ENCODE measurements around the gene TTBK2. TPM values are rescaled to one million over a fixed set of nuclear protein-coding genes. Genes with fewer than 3 reads are reported as not detected.
A peak's percentile ranks its signal among the peaks of the same experiment; 100 is the strongest.

TTBK2 gene
- polyA plus RNA-seq, 1 of the 3 experiments (the other 2 are of a cell fraction) = 4.5 TPM

GRCh38 chr15:42911058-42911592 is 9.5 kb downstream of the TTBK2 start:
- no peak overlapping the region for H3K4me3 ChIP-seq (ENCODE audit: low read depth in 2 of 2, low read length in 1 of 2)
- no peak for TF ChIP-seq FOXM1 (IDR thresholded peaks at IDR 0.05; ENCODE audit: low read depth)
- TF ChIP-seq, protein P1, sequence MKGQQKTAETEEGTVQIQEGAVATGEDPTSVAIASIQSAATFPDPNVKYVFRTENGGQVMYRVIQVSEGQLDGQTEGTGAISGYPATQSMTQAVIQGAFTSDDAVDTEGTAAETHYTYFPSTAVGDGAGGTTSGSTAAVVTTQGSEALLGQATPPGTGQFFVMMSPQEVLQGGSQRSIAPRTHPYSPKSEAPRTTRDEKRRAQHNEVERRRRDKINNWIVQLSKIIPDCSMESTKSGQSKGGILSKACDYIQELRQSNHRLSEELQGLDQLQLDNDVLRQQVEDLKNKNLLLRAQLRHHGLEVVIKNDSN (IDR thresholded peaks at IDR 0.05; ENCODE audit: borderline replicate concordance, low read depth) = 0 out of 2 replicates have a peak, but pooled peaks have one; percentile 8
- H3K9ac ChIP-seq = no peak overlapping the region
- no peaks in the 10 kb centered on the region for H3K4me1 ChIP-seq (ENCODE audit: control insufficient read depth in 1 of 2, insufficient read depth in 2 of 2, low read depth in 1 of 2, low read length in 1 of 2)
- no peaks in the 10 kb centered on the region for H3K9me2 ChIP-seq
- ChIA-PET CTCF (no interaction called here), POLR2A (no interaction called here)
- no peak for DNase-seq
- H3K9me3 ChIP-seq = no peaks in the 10 kb centered on the region
- H3K79me2 ChIP-seq (ENCODE audit: insufficient read depth) = peaks cover 78% of the 10 kb centered on the region
- H3F3A ChIP-seq (replicated peaks; ENCODE audit: insufficient read depth) = peaks cover 7% of the 10 kb centered on the region
- no peak overlapping the region for H2AFZ ChIP-seq (ENCODE audit: low read depth)
- no peak overlapping the region for H3K4me2 ChIP-seq
- no peak overlapping the region for H3K27ac ChIP-seq (ENCODE audit: low read depth in 2 of 2, low read length in 1 of 2)
- 83% methylated on average over 5 of the region's 5 CpGs for WGBS (ENCODE audit: low lambda C conversion rate)
- H4K20me1 ChIP-seq (ENCODE audit: insufficient read depth) = no peaks in the 10 kb centered on the region
- H3K27me3 ChIP-seq (ENCODE audit: insufficient read depth) = no peaks in the 10 kb centered on the region
- no peaks in the 10 kb centered on the region for H3K36me3 ChIP-seq (replicated peaks in 1 of 2; ENCODE audit: control insufficient read depth in 1 of 2, insufficient read depth in 2 of 2, low read length in 1 of 2)

- Histone ChIP-seq H3K9me3 (no peaks in the 10 kb centered on the region), H3F3A (replicated peaks; ENCODE audit: insufficient read depth) (peaks cover 4% of the 10 kb centered on the region), H3K36me3 (replicated peaks in 1 of 2; ENCODE audit: control insufficient read depth in 1 of 2, insufficient read depth in 2 of 2, low read length in 1 of 2) (no peaks in the 10 kb centered on the region), H3K27ac (ENCODE audit: low read depth in 2 of 2, low read length in 1 of 2) (no peak overlapping the region), H3K27me3 (ENCODE audit: insufficient read depth) (no peaks in the 10 kb centered on the region), H3K4me1 (ENCODE audit: control insufficient read depth in 1 of 2, insufficient read depth in 2 of 2, low read depth in 1 of 2, low read length in 1 of 2) (no peaks in the 10 kb centered on the region), H3K9me2 (no peaks in the 10 kb centered on the region), H3K4me3 (ENCODE audit: low read depth in 2 of 2, low read length in 1 of 2) (no peak overlapping the region), H3K9ac (no peak overlapping the region), H2AFZ (ENCODE audit: low read depth) (no peak overlapping the region), H4K20me1 (ENCODE audit: insufficient read depth) (no peaks in the 10 kb centered on the region), H3K4me2 (no peak overlapping the region), H3K79me2 (ENCODE audit: insufficient read depth) (peaks cover 75% of the 10 kb centered on the region)
- CTCF ChIA-PET = interaction anchor here (1.3 kb wide), 1 partner anchor 21 kb away, joined by 3 read pairs; no protein-coding TSS in a partner anchor
- 65% methylated on average over 2 of the region's 2 CpGs for WGBS (ENCODE audit: low lambda C conversion rate)
- no peak for DNase-seq
- POLR2A ChIA-PET = no interaction called here
- no peak for TF ChIP-seq RFX5 (IDR thresholded peaks at IDR 0.05; ENCODE audit: low read length)
- TF ChIP-seq ELF1 (IDR thresholded peaks at IDR 0.05) = no peak
- TF ChIP-seq, protein P2, sequence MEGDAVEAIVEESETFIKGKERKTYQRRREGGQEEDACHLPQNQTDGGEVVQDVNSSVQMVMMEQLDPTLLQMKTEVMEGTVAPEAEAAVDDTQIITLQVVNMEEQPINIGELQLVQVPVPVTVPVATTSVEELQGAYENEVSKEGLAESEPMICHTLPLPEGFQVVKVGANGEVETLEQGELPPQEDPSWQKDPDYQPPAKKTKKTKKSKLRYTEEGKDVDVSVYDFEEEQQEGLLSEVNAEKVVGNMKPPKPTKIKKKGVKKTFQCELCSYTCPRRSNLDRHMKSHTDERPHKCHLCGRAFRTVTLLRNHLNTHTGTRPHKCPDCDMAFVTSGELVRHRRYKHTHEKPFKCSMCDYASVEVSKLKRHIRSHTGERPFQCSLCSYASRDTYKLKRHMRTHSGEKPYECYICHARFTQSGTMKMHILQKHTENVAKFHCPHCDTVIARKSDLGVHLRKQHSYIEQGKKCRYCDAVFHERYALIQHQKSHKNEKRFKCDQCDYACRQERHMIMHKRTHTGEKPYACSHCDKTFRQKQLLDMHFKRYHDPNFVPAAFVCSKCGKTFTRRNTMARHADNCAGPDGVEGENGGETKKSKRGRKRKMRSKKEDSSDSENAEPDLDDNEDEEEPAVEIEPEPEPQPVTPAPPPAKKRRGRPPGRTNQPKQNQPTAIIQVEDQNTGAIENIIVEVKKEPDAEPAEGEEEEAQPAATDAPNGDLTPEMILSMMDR (IDR thresholded peaks at IDR 0.05) = no peak
- no peak for TF ChIP-seq RCOR1 (IDR thresholded peaks at IDR 0.05; ENCODE audit: low read length)
- TF ChIP-seq, protein P1 (IDR thresholded peaks at IDR 0.05; ENCODE audit: borderline replicate concordance, low read depth) = no peak
- no peak for TF ChIP-seq RAD21 (IDR thresholded peaks at IDR 0.05; ENCODE audit: low read length)
- no peak for TF ChIP-seq PBX3 (IDR thresholded peaks at IDR 0.05)
- no peak for TF ChIP-seq POLR2AphosphoS5 (IDR thresholded peaks at IDR 0.05; ENCODE audit: low read depth, low read length)
- TF ChIP-seq FOSL2 (IDR thresholded peaks at IDR 0.05; ENCODE audit: borderline replicate concordance, low read depth) = no peak
- TF ChIP-seq GATA2 (CRISPR knock-in tag; IDR thresholded peaks at IDR 0.05) = no peak
- no peak for TF ChIP-seq MXI1 (IDR thresholded peaks at IDR 0.05; ENCODE audit: low read depth, low read length)
- TF ChIP-seq EZH2phosphoT487 (IDR thresholded peaks at IDR 0.05; ENCODE audit: borderline replicate concordance, low read depth) = no peak
- no peak for TF ChIP-seq SIN3A (IDR thresholded peaks at IDR 0.05; ENCODE audit: borderline replicate concordance, low read depth, low read length)
- TF ChIP-seq USF2 (IDR thresholded peaks at IDR 0.05; ENCODE audit: borderline replicate concordance, low read depth, low read length) = no peak
- TF ChIP-seq, protein P3, sequence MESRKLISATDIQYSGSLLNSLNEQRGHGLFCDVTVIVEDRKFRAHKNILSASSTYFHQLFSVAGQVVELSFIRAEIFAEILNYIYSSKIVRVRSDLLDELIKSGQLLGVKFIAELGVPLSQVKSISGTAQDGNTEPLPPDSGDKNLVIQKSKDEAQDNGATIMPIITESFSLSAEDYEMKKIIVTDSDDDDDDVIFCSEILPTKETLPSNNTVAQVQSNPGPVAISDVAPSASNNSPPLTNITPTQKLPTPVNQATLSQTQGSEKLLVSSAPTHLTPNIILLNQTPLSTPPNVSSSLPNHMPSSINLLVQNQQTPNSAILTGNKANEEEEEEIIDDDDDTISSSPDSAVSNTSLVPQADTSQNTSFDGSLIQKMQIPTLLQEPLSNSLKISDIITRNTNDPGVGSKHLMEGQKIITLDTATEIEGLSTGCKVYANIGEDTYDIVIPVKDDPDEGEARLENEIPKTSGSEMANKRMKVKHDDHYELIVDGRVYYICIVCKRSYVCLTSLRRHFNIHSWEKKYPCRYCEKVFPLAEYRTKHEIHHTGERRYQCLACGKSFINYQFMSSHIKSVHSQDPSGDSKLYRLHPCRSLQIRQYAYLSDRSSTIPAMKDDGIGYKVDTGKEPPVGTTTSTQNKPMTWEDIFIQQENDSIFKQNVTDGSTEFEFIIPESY (IDR thresholded peaks at IDR 0.05; ENCODE audit: borderline replicate concordance, low read depth) = no peak
- no peak for TF ChIP-seq IRF3 (IDR thresholded peaks at IDR 0.05; ENCODE audit: low read depth, low read length)
- TF ChIP-seq TEAD4 (IDR thresholded peaks at IDR 0.05; ENCODE audit: borderline replicate concordance, insufficient read depth) = no peak
Observed at GRCh38 chr15:42908538-42908937, 12.0 kb downstream of the TTBK2 start.

All from SK-N-SH (cell line).